WTC11 (cell line): Measurements from ENCODE around the gene ERBB2.

Source experiments
- CTCF ChIP-seq: fragments of 200-600 bp; IDR thresholded peaks from 2 replicates; pipeline ENCODE4 v1.8.0; 2022; ENCODE audit warnings: antibody characterized with exemption
- ZNF396 ChIP-seq: fragments of 250-450 bp; sonication (Bioruptor Pico); IDR thresholded peaks from 2 replicates; pipeline ENCODE4 v1.8.0; 2021; ENCODE audit warnings: mild to moderate bottlenecking, moderate library complexity, borderline replicate concordance

DNA sequence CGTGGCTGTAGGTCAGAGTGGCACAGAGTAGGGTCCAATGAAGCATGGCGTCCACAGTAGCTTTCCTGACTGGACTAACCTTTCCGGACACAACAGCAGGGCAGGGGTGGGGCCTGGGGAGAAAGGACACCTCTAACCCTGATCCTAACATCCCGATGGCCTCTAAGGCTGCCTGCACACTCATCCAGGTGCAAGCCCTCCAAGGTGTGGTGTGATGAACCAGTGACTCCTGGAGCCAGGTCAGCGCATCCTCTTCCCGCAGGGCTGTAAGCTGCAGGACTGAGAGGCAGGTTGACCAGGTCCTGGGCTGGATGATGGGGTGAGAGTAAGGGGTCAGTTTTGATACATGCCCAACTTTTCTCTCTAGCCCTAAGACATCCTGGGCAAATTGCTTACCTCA, 3.1 kb upstream of the ERBB2 start:
- TF ChIP-seq ZNF396 (CRISPR knock-in tag), result no peak
- no peak for TF ChIP-seq CTCF
